HG02678 (cell line): Measurements from ENCODE around the gene STK24.
A peak's percentile ranks its signal among the peaks of the same experiment; 100 is the strongest.

Experiments
- ATAC-seq: cut with Tn5 transposase; IDR thresholded peaks from one replicate; pipeline ENCODE4 v1.9.1; 2021; ENCODE audit warnings: mild to moderate bottlenecking, moderate library complexity; ENCODE audit not compliant: unreplicated experiment

STK24 gene

GRCh38 chr13:98557937-98558792 lies 18.7 kb downstream of the STK24 start:
- no peak for ATAC-seq

GRCh38 chr13:98556968-98557631 lies 19.8 kb downstream of the STK24 start:
- no peak for ATAC-seq

- no peak for ATAC-seq
Measured at GRCh38 chr13:98556142-98556816, 20.6 kb downstream of the STK24 start.

- ATAC-seq: peak; percentile 67
Measured at GRCh38 chr13:98549728-98550317, 27.1 kb downstream of the STK24 start.

- no peak for ATAC-seq
Measured at GRCh38 chr13:98549006-98549727, 27.7 kb downstream of the STK24 start.

DNA sequence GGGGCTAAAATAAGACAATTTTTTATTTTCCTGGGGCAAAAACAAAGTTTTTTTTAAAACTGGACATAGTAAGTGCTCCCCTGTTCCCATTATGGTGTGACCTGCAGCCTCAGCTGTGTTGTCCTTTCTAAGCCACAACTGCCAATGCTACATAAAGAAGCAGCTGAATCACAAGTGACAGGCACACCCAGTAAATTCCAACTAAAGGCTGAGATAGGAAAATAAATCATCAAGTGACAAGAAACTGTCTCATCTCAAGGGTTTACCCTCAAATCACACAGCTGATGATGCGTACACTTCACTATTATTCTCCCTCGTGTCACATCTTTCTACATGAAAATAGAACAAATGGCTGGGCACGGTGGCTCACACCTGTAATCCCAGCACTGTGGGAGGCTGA lies 28.7 kb downstream of the STK24 start:
- no peak for ATAC-seq

GRCh38 chr13:98547455-98547854 lies 29.5 kb downstream of the STK24 start:
- ATAC-seq: no peak

DNA sequence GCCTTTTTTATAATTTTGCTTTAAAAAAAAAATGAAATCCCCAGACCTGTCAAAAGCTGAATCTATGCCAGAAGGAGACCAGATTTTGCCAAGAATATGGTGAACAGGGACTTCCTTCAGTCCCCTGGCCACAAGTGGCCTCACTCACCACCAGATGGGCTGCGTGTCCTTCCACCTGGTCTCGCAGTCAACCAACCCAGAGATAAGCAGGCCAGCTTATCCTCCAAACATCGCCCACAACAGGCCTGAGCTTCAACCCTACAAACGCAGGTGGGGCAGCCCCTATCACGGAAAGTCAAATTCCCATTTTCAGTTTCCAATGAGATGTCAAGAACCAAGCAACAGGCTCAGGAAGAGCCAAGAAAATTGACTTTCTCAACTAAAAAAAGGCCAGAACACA lies 30.5 kb downstream of the STK24 start:
- no peak for ATAC-seq

- no peak for ATAC-seq
Measured at GRCh38 chr13:98544104-98544710, 32.7 kb downstream of the STK24 start.

DNA sequence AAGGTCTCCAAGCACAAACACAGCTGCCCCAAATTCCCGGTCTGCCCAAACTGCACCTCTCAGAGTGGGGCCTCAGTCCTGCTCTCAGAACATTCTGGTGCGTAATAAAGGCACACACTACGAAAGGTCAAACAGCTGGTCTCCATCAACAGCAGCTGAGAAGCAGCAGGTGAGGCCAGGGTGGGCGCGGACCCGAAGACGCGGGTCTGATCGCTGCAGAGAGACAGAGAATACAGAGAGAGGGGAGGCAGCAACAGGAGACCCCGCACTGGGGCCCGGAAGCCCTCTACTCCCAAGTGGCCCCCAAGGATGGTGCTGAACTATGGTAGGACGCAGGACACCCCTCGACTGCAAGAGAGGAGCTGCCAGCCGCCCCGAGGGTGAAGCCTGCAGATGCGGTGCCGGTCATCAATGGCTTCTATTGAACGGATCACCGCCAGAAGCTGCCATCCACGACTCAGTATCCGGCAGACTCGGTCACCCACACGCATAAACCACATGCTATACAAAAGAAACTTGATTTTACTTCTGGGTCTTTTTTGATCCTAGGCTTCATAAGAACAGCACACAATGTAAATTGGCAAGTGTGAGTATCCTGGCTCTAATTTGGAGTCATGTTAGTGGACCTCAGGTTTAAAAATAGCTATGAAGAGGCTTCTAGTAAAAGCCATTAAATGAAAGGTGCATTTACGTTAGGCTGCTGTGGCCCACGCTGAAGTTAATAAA lies 33.4 kb downstream of the STK24 start:
- ATAC-seq: peak; percentile 17

DNA sequence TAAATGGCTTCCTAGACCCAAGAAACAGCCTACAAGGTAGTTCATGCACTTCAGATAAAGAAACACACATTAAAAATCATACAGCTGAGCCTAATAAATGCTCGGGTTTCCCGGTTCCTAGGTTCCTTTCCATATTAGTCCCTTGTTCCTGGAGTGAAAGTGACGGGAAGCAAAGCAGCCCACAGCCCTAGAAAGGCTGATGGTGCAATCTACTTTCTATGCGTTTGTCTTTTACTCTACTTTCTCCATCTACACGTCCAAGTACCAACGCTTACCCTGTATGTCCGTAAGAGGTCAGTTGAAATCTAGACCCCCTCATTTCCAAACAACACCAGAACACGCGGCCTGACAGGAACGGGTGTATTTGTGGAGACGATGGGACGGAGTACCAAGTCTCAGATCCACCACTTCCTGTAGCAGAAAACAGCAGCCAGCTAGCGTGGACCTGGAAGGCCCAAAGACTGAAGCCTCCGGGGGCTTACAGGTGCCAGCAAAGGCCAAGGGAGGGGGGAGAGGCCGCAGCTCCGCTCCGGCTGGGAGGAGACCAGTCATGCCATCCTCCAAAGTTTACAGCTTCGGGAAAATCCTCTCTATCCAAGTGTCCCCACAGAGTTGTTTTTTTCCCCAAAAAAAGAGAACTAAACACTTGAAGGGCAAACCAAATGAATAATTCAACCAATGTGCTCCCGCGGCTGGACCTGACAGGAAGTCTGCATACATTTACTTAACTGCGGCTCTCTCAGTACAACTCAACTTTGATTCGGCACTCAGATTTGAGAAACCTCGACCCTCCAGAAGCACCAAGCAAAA lies 34.1 kb downstream of the STK24 start:
- ATAC-seq: peak; percentile 61

- ATAC-seq: no peak
Measured at GRCh38 chr13:98541701-98542203, 35.2 kb downstream of the STK24 start.

- ATAC-seq: no peak
Measured at GRCh38 chr13:98541191-98541590, 35.7 kb downstream of the STK24 start.

GRCh38 chr13:98540476-98540875 lies 36.4 kb downstream of the STK24 start:
- peak; percentile 41 for ATAC-seq

GRCh38 chr13:98539666-98540065 lies 37.2 kb downstream of the STK24 start:
- ATAC-seq: no peak

GRCh38 chr13:98538876-98539275 lies 38.0 kb downstream of the STK24 start:
- ATAC-seq: no peak

DNA sequence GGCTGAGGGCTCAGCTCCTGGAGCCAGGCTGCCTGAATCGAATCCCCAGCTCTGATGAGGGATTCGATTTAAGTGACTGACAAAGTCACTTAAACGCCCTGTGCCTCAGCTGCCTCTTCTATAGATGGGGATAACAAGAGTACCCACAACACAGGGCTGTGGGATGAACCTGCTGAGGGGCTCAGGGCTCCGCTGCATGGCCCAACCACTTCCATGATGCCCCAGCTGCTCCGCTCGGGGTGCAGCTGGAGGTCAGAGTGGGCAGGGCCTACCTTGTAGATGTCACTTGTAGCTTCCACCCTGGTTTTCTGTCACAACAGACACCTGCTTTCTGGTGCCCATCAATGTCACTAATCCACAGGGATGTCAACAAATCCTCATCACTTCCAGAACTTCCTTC lies 39.2 kb downstream of the STK24 start:
- no peak for ATAC-seq

- ATAC-seq: no peak
Measured at GRCh38 chr13:98537306-98537705, 39.6 kb downstream of the STK24 start.

DNA sequence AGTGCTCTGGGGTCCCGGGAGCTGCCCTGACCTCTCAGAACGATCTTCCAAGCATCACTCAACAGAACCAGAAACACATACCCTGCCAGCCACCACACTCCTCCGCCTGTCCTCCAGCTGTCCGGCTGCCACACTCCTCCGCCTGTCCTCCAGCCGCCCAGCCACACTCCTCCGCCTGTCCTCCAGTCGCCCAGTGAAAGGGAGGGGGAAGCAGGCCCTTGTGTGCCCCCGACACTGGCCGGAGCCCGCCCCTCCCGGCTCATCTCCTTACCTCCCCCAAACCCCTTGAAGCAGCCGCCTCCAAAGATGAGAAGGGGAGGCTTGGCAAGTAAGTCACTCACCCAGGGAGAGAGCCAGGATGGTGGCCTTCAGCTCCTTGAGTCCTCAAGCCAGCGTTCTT lies 40.2 kb downstream of the STK24 start:
- no peak for ATAC-seq
